Effector CD8-positive, alpha-beta T cell (primary cell): ENCODE results near the gene PSG1.
"Not testable (repeated sequence)": the region's sequence is repeated elsewhere in the genome, so short reads cannot be mapped to it uniquely, and the experiment has no call there.

Experiments used
- DNase-seq: peaks from one replicate; lab custom pipeline; 2025; lab: John Stamatoyannopoulos, UW
- total RNA-seq, 4 experiments: gene quantifications; one replicate each; lab custom pipeline; 2026; lab: John Stamatoyannopoulos, UW

Gene PSG1
- total RNA-seq: 0 reads per million in 4 experiments

GRCh38 chr19:42879613-42880012 is at the start of gene PSG1:
Gene PSG1, minus strand, starts transcription at chr19:42879713. Its CDS starts 132 bp downstream, at chr19:42879581.
- no peak for DNase-seq

GRCh38 chr19:42928896-42929295 is 49.4 kb upstream of the PSG1 start:
- no peak for DNase-seq

GRCh38 chr19:42926781-42927180 is 47.3 kb upstream of the PSG1 start:
- no peak for DNase-seq

DNA sequence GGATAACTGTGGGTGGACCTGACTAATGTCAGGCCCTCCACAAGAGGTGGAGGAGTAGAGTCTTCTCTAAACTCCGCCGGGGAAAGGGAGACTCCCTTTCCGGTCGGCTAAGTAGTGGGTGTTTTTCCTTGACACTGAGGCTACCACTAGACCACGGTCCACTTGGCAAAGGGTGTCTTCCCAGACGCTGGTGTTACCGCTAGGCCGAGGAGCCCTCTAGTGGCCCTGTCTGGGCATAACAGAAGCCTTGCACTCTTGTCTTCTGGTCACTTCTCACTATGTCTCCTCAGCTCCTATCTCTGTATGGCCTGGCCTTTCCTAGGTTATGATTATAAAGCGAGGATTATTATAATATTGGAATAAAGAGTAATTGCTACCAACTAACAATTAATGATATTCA is 43.6 kb upstream of the PSG1 start:
- not testable (repeated sequence) for DNase-seq

DNA sequence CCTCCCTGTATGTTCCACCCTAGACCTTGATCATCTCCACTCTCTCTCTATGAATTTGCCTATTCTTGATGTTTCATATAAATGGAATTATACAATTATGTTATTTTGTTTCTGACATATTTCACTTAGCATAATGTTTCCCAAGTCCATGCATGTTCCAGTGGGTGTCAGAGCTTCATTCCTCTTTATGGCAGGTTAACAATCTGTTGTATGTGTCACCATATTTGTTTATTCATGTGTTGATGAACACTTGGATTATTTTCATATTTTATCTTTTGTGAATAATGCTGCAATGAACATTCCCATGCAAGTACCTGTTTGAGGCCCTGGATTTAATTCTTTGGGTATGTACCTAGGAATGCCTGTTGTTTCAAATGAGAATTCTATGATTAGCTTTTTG is 41.5 kb upstream of the PSG1 start:
- not testable (repeated sequence) for DNase-seq

- no peak for DNase-seq
Observed at GRCh38 chr19:42919757-42920079, 40.2 kb upstream of the PSG1 start.

GRCh38 chr19:42919070-42919756 is 39.7 kb upstream of the PSG1 start:
- not testable (repeated sequence) for DNase-seq

- DNase-seq: not testable (repeated sequence)
Observed at GRCh38 chr19:42918377-42919069, 39.0 kb upstream of the PSG1 start.

- DNase-seq: not testable (repeated sequence)
Observed at GRCh38 chr19:42917634-42918033, 38.1 kb upstream of the PSG1 start, which contains the start of gene PSG6. Gene PSG6, minus strand, starts transcription at chr19:42917894. Its CDS starts 102 bp downstream, at chr19:42917792.

GRCh38 chr19:42916931-42917330 is 37.4 kb upstream of the PSG1 start:
- DNase-seq: not testable (repeated sequence)

DNA sequence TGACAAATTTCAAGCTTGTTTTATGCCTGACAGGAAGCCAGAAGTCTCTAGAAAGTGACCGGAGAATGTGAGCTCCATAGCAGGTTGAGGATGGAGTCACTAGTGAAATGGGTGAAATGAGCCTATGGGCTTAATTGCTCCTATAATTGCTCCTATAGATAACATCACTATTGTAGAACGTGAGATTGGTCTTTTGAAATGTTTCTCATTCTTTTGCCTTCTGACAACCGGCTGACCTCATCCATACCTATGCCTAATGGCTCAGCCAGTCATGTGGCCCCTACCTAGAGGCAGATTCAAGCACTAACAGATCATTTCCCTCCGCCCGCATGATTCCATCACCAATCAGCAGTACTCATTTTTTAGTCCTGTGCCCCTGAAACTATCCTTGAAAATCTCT is 34.0 kb upstream of the PSG1 start:
- not testable (repeated sequence) for DNase-seq

DNA sequence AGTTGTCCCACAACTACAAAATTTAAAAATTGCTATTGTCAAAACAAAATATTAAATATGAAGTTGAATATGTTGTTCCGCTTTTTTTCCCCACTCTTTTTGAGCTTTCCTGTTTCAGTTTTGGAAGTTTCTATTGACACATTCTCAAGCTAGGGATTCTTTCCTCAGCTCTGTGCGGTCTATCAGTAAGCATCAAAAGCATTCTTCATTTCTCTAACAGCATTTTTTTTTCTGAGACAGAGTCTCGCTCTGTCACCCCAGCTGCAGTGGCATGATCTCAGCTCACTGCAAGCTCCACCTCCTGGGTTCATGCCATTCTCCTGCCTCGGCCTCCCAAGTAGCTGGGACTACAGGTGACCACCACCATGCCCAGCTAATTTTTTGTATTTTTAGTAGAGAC is 33.4 kb upstream of the PSG1 start:
- not testable (repeated sequence) for DNase-seq

- DNase-seq: not testable (repeated sequence)
Observed at GRCh38 chr19:42911731-42912130, 32.2 kb upstream of the PSG1 start.

GRCh38 chr19:42906162-42906561 is 26.6 kb upstream of the PSG1 start:
- not testable (repeated sequence) for DNase-seq

DNA sequence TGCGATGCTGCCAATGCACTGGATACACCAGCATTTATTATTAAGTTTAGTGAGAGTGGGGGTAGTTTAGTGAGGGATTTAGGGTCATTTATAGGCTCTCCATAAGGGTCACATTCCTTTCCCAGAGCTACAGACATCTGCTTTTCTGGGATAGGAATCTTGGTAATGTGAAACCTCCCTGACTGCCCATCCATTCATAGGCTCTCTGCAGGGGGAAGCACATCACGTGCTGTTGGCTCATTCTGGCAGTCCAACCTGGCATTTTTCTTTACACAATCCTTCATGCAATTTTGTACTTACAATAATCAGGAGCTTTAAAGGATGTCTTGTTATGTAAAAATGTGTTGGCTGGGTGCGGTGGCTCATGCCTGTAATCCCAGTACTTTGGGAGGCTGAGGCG is 21.0 kb upstream of the PSG1 start:
- DNase-seq: not testable (repeated sequence)

DNA sequence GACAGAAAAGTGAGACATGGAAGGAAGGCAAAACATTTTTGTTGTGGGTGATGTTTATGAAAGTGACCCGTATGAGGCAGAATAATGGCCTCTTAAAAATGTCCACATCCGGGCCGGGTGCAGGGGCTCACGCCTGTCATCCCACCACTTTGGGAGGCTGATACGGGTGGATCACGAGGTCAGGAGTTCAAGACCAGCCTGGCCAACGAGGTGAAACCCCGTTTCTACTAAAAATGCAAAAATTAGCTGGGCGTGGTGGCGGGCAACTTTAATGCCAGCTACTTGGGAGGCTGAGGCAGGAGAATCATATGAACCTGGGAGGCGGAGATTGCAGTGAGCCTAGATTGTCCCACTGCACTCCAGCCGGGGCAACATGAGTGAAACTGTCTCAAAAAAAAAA is 20.2 kb upstream of the PSG1 start:
- not testable (repeated sequence) for DNase-seq

DNA sequence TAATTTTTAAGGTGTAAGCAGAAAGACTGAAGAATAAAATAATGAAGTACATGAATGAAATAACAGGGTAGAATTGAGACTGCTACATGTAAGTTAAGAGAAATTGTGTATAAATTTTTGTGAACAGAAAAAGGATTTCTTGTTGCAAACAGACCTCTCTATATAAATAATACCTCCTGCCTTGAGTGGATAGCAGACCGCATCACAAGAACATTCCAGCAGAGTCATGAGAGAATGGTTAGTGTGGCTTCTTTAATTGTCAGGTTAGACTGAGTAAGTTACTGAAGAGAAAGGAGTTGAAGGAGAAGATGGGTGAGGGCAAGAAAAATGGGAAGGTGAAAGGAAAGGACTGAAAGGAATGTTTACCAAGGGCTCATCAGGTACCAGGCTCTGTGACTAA is 19.6 kb upstream of the PSG1 start:
- DNase-seq: not testable (repeated sequence)

- DNase-seq: not testable (repeated sequence)
Observed at GRCh38 chr19:42898656-42899055, 19.1 kb upstream of the PSG1 start.

DNA sequence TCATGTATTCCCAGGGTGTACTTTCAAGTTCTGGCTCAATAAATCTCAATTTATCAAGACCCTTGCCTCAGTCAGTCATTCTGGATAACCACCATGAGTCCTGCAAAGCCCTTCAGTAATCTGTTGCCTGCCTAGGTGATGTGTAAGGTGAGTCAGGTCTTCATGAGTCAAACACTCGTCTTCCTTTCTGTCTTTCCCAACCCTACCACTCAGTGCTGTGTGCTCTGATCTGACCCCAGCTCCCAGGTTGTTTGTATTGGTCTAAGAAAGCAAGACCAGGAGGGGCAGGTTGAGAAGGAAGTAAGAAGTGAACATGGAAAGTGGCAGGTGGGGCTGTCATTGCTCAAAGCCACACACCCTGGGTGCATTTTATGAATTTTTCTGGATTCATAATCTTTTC is 18.2 kb upstream of the PSG1 start:
- DNase-seq: not testable (repeated sequence)

DNA sequence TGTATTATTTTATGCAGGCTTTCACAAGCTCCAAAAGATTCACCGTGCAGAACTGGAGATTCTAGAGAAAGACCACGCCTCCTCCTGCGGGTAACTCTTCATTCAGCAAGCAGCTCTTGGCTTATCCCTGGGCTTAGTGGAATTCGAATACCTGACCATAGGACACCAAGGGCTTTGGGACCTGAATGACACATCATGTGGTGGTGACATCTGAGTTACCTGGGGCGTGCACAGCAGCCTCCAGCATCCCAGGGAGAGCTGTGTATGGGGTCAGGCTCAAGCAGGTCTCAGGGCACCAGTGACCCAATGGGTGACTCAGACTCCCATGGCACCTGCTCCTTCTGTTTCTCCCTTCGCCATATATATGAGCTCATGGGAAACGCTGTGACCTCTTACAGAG is 10.9 kb upstream of the PSG1 start:
- not testable (repeated sequence) for DNase-seq

DNA sequence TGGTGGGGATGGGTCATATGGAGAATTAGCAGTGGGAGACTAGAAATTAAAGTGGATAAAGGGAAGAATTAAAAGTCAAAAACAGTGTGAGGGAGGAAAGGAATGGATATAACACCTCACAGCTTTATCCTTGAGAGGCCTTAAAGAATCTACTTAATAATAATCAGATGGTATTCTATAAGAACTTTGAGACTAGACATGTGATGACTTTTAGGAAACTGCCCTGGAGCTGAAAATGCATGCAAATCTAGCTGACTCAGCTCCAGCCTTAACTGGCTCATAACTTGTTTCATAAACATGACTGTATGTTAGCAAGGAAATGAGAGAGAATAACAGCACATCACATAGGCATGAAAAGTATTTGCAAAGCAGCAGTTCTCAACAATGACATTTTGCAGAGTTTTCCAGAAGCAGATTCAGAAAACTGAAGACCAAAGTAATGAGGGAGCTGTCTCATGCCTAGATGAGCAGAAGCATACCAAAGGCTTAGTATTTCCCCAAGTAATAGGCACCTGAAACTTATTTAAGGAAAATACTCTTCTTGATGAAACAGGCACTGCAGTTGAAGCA is 8.4 kb upstream of the PSG1 start:
- DNase-seq: not testable (repeated sequence)

DNA sequence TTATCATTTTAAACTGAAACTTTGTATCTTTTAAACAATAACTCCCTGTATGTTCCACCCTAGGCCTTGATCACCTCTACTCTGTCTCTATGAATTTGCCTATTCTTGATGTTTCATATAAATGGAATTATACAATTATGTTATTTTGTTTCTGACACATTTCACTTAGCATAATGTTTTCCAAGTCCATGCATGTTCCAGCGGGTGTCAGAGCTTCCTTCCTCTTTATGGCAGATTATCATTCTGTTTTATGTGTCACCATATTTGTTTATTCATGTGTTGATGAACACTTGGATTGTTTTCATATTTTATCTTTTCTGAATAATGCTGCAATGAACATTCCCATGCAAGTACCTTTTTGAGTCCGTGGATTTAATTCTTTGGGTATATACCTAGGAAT is 3.2 kb upstream of the PSG1 start:
- DNase-seq: not testable (repeated sequence)

DNA sequence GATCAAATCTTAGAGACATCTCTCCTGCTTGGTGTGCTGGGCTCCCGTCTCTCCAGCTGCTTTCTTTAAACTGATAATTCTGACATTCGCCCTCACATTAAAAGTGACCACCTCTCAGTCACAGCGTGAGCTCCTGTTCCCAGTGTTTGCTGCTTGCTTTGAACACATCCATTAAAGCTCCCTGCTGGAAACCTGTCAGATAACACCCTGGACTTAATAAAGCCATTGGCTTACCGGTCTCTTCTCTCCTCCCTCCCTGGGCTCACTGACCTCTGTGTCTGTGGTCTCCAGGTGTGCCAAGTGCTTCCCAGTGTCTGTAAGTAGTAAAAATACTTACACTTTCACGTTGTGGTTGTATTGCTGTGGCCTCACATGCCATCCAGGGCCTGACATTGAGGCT is 2.5 kb upstream of the PSG1 start:
- DNase-seq: not testable (repeated sequence)
